NOMO-1 (cell line): ENCODE measurements around the gene RALY.

Experiments used
- DNase-seq, 2 experiments: peaks; one replicate each; lab custom pipeline; 2025; ENCODE audit not compliant: unreplicated experiment in 2 of 2; lab: John Stamatoyannopoulos, UW

RALY gene

DNA sequence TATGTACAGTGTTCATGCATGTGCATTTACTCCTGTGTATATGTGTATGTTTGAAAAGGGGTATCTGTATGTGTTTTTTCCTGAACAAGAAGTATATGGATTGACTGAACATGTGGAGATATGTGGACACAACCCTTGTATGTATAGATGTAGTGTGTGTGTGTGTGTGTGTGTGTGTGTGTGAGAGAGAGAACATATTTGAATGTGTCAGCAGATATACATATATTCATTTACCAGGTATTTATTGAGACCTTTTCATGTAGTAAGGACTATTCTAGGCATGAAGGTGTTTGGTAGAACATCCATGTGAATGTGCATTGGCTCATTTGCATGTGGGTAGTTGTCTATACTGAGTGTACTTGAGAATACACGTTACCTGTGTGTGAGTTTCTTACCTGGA lies 79.1 kb downstream of the RALY start:
- no peak for DNase-seq

DNA sequence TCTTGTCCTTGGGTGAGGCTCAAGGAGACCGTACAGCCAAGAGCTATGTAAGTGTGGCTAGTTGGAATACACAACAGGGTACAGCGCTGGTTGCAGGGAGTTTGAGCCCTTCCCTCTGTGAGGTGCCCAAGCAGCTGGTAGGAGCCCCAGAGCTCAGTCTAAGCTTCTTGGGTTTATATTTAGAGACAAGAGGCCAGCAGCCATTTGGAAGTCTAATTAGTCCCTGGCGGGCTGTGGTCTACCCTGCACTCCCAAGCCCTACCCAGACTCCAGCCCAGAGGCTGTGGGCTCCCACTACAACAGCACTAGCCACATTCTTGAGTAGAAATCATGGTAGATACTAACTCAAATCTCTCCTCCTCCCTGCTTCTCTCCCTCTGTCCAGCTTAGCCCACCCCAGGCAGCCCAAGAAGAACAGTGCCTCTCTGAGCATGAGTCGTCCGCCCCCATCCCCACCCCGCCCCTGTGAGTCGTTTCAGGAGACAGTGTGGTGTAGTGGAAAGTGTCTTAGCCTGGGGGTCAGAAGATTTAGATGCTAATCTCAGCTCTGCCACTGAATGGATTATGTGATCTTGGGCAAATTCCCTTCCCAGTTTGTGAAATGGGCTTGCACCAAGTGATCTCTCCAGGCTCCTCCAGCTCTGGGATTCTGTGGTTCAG lies 80.5 kb downstream of the RALY start:
- no peak for DNase-seq

DNA sequence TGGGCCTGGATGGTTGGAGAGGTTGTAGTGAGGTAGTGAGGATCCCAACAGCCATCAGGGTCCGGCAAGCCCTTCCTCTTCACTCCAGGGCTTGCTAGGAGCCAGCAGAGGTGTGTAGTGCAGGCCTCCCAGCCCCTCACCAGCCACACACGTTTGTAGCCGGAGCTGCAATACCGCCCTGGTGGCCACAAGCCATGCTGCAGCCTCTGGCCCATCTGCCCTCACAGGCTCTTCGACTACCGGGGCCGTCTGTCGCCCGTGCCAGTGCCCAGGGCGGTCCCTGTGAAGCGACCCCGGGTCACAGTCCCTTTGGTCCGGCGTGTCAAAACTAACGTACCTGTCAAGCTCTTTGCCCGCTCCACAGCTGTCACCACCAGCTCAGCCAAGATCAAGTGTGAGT lies 81.9 kb downstream of the RALY start:
- no peak for DNase-seq

DNA sequence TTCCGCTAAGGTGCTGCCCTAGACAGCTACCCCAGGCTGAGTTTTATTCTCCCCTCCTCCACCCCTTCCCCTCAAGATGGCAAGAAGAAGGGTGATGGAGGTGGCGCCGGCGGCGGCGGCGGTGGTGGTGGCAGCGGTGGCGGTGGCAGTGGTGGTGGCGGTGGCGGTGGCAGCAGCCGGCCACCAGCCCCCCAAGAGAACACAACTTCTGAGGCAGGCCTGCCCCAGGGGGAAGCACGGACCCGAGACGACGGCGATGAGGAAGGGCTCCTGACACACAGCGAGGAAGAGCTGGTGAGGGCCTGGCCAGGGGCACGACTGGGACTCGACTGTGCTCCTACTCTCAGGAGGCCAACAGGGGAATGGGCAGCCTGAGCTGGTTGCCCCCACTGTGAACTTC lies 83.2 kb downstream of the RALY start:
- no peak for DNase-seq

DNA sequence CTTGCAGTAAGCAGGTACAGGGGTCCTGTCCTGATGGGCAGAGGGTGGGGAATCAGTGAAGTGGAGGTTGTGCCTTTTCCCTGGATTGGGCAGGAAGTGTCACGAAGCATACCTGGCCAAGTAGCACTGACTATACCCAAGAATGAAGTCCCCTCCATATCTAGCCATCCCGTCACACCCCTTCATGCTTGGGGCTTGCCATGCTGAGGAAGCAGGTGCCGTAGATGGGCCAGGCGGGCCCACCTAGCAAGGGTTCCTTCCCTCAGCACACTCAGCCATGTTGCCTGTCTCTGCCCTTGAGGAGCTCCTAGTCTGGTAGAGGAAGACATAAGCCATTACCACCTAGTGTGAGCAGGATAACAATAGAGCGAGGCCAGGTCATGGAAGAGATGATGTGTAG lies 84.8 kb downstream of the RALY start:
- no peak for DNase-seq

DNA sequence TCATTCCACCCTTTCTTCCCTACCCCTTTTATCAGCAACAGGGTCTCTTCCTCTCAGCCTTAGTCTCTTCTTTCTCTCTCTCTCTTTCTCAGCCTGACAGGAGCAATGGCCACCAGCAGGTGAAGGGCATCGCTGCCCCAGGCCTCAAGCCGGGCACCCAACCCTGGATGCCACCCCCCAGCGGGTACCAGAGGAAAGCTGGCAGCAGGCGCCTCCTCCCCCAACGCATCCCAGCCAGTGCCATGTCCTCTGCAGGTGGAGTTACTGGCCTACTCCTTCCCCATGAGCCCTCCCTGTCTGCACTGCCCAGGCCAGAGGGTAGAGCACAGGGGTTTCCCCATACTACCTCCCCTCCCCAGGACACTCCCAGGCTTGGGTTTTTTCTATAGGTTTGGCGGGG lies 86.1 kb downstream of the RALY start:
- DNase-seq, result no peak

DNA sequence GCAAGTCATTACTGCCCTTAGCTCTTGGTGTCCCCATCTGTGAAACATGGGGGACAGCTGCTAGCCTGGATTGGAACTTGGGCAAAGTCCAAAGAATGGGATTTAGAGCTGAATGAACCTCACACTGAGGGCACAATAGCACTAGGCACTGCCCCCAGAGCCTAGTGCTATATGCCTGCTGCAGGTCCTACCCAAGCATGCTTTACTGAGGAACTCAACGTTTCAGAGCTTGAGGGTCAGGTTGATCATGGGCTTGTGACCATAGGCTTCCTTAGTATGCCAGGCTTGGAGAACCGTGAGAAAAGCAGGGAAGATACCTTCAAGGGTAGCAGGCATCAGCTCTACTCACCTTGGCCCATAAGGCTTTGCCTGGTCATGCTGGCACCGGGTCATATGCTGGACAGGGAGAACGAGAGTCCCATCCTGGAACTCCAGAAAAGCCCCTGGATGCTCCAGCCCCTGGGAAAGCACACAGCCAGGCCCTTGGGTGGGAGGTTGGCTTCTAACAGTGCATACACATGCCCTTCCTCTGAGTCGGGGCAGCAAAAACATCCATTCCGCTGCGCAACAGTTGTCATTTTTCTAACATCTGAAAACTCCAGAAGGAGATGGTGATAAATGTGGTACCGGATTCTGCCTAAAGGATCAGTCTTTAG lies 88.6 kb downstream of the RALY start:
- DNase-seq, result no peak

DNA sequence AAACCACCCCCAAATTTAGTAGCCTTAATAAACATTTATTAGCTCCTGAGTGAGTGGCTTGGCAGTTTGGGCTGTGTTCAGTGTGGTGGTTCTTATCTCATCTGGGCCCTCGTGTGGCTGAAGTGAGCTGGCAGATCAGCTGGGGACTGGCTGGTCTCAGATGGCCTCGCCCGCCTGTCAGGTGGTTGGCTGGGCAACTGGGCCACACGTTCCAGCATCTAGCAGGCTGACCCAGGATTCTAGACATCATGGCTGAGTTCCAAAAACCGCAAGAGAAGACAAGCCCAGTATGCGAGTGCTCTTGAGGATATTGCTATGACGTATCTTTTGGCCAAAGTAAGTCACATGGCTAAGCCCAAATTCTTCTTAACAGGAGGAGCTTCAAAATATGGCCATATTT lies 89.4 kb downstream of the RALY start:
- no peak for DNase-seq

DNA sequence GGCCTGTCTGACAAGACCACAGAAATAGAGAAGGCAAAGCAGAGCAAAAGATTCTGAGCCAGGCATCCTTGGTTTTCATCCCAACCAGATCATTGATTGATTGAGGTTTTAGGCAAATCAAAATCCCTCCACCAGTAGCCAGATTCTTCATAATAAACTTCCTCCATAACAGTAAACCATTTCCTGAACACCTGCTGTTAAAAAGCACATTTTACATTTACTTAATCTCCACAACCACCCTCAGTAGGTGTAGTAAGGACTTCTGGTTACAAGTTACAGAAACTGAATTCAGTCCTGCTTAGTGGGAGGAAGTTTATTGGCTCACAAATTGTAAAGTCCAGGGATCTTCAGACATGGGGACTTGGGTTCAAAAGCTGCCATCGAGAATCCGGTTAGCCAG lies 90.1 kb downstream of the RALY start:
- no peak for DNase-seq

DNA sequence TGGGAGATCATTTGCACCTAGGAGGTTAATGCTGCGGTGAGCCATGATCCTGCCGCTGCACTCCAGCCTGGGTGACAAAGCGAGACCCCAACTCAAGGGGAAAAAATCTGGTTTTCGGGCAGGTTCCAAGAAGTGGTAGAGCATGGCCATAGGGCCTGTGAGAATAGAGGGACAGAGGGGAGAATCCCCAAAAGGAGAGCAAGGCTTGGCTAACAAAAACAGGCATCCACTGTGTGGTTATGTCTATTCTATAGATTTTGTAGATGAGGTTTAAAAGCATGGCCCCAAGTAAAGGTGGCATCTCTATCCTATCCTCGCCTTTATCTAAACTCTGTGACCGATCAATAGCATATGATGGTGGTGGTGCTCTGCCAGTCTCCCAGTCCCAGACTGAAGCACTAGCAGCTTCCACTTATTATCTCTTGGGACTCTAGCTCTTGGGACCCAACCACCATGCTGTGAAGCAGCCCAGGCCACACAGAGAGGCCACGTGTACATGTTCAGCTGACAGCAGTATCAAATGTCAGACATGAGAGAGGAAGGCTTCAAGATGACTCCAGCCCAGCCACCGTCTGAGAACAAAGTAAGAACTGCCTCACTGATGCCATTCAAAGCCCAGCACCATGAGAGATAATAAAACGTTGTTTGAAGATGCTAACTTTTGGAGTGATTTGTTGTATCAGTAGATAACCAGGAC lies 90.7 kb downstream of the RALY start:
- no peak for DNase-seq

DNA sequence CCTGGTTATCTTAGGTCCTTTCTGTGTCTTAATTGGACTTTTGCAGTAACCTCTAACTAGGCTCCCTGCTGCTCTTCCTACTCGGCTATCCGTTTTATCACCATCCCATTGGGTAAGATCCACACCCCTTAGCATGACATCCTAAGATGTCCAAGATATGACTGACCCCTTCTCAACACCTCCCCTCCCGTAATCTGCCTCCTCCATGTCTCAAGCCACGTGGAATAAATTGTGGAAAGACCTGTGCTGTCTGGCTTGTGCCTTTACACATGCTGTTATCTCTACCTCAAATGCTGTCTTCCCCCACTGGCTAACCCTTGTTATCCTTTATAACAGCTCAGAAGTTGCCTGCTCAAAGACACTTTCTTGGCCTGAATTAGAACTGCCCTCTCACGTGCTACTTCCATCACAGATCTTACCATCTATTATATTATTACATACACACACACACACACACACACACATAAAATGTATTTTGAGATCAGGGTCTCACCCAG lies 91.9 kb downstream of the RALY start:
- no peak for DNase-seq

DNA sequence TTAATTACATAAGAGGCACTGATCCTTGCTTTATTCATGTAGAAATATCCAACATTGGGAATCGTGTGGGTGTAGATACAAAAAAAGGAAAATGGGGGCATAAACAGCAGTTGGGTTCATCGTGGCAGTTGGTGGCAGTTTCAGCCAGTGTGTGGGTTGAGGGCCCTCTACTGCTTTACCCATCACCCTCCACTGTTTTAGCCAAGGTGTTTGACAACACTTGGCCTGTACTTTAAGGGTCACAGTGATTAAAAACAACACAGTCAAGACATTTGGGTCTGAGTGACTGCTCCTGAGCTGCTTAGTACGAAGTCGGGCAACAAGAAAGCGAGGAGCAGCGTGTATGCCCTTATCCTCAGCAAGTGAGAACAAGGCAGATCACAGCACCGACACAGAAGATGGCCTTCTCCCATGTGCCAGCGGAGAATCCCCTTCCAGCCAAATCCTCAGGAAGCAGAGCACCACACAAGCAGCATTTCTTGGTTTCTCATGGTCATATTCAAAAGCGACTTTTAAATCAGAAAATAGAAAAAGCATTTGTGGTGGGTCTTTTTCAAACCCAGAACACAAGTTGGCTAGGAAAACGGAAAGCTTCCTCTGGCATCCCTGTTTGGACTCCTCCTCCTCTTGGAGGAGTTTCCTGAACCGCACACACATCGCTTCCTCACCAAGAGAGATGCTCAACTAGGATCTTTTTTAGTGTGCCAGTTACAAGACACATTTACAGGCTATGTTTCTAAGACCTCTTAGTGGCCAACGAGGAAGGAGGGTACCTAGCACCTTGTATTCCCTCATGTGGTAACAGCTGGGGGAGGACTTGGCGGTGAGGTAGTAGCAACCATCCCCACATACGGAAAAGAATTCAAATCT lies 94.8 kb downstream of the RALY start:
- DNase-seq, result no peak

DNA sequence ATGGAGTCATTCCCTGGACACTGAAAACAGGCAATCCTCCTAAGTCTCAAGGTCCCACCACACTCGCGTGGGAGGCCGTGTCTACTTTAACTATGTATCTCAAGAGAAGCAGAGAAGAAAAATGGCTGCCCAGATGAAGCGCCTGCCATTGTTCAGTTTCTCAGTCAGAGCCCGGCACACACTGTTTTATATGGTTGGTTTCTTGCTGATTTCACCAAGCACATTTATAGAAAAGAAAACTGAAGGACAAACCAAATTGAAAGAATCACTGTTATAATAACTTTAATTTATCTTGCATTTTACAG lies 95.4 kb downstream of the RALY start:
- DNase-seq, result no peak

DNA sequence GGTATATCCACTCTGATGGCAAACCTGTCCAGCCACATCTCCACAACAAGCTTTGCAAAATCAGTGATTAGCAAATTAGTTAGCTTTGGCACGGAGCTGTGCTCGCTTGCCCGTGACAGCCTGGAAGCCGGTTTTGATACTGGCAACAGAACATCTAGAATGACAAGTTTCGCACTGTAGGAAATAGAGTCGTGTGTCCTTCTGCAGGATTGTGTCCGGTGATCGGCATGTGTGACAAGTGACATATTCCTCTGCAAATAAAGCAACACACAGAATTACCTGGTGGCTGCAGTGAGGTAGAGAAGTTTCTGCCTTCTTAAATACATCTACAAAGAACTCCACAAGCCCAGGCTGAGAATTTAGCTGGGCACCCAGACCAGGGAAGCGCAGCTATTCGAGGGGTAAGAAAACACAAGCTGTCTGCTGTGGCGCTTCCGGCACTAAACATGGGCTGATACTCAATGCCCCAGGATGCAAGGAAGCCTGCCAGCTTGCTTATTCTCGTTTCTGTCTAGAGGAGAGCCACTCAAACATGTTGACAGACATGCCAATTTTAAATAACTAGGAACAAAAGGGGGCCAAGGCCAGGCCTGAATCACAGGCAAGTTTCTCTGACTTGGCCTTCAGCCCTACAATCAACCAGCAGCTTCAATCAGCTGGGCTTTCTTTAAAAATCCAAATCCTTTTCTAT lies 96.1 kb downstream of the RALY start:
- DNase-seq, result no peak

DNA sequence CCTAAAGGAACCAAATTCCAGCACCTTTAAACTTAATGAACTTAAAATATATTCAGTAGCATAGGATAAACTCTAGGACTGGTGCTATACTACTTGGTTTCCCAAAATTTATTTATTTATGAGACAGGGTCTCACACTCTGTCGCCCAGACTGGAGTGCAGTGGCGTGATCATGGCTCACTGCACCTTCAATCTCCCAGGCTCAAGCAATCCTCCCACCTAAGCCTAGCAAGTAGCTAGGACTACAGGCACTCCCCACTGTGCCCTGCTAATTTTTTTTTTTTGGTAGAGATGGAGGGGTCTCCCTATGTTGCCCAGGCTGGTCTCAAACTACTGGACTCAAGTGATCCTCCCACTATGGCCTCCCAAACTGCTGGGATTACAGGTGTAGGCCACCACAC lies 96.9 kb downstream of the RALY start:
- no peak for DNase-seq

DNA sequence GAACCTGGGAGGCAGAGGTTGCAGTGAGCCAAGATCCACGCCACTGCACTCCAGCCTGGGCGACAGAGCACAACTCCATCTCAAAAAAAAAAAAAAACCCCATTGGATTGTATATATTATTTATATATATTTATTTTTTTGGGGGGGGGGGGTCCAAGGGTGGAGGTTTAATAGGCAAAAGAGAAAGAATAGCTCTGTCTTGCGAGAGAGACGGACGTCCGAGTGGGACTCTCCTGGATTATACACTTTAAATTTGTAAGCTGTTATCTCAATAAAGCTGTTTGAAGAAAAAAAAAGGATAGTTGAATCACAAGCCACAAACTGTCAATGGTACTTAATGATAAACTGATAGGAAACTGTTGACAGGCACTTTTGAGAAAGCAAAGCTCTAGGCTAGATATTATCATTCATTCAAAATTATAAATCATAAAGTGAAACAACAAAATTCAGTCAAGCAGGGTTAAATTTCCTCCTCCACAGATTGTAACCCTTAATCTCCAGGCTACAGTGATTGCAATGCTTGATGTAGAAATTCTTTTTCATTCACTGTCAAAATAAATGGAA lies 98.0 kb downstream of the RALY start:
- no peak for DNase-seq

DNA sequence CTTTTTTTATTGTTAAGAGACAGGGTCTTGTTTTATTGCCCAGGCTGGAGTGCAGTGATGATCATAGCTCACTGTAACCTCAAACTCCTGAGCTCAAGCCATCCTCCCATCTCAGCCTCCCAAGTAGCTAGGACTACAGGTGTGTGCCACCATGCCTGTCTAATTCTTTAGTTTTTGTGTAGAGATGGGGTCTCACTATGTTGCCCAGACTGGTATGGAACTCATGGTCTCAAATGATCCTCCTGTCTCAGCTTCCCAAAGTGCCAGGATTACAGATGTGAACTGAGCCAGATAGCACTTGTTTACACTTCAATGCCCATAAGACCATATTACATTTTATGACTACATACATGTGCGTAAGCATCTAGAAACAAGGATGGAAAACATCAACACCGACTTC lies 100.2 kb downstream of the RALY start:
- DNase-seq, result no peak

DNA sequence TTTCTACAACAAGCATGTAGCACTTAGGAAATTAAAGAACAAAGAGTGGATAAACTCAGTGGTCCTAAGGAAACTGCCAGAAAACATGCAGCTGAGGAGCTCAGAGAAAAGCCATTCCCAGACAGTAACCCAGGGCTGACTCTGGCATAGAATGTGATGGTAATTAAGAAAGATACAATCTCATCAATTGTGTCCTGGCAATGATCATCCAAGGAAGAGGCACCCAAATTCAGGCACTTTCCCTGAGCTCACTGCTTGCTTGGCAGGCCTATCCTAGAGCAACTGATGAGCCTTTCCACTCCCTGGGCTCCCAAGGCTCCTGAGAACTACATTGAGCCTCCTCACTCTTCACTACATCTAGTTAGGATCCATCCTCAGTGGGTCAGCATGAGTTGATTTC lies 102.1 kb downstream of the RALY start:
- DNase-seq, result no peak

DNA sequence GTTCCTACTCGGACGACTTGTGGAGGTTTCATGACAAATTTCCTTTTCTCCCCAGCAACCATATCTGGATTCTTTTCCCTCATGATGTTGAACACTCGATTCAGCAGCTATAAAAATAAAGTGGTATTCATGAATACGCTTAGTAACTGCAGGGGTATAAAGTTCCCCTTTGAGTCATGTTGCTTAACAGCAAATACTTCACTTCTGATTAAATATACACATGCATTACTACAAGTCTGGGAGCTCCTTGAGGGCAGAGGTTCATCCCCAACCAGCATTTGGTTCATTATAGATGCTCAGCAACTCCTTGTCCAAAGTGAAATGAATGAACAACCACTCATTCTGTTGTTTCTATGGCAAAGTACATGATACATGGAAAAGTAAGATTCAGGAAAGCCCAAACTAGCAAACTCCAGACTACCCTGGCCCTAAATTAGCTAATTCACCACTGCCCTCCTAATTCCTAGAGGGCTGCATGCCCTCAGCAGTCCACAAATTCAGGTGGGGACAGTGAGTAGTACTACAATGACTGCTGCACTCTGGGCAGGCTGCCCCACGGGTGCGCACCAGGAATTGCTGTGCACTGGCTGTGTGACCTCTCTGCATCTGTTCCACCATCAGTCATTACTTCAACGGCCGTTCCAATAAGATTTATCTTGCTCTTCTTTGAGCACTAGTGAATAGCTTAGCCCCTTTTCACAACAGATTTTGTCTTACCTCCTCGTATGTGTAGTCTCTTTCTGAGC lies 103.2 kb downstream of the RALY start:
- DNase-seq, result no peak

DNA sequence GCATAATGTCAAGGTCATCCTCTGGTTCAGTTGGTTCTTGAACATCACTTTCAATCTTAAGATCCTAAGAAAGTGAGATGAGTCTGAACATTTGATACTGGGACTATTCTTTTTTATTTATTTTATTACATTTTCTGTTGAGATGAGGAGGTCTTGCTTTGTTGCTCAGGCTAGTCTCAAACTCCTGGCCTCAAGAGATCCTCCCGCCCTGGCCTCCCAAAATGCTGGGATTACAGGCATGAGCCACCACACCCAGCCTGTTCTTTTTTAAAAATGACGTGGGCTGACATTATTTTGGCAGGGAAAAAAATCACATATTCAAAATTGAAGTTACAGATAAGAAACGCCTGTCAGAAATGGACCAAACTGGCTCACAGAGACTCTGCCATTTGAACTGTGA lies 104.9 kb downstream of the RALY start:
- DNase-seq, result no peak
